Measurements from ENCODE around the gene RBM44.

DNA sequence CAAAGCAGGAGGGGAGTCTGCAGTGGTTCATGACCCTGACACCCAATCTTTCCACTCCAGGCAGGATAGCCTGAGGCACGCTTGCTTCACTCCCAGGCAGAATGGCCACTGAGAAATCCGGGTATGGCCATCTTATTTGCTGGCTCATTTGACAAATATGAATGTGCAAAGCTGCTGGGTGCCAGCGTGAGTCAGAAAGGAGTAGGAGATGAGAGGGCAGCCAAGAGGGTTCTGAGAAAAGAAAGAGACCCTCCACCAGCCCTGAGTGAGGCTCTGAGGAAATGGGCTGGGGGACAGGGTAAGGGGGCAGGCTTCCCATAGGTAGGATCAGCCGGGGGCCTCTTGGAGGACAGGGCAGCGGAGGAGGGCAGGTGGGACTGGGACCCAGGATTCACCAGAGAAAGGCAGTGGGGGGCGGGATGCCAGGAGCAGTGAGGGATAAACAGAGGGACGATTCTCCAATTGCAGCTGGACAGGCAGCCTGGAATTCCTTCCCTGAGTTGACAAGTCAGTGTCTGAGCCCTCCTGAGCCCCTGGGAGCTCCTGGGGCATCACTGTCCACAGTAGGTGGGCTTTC is 76.1 kb downstream of the RBM44 start:
- no peak for TF ChIP-seq CTCF (IDR thresholded peaks at IDR 0.05; ENCODE audit: insufficient read depth, low read length)
- TF ChIP-seq, protein P1, sequence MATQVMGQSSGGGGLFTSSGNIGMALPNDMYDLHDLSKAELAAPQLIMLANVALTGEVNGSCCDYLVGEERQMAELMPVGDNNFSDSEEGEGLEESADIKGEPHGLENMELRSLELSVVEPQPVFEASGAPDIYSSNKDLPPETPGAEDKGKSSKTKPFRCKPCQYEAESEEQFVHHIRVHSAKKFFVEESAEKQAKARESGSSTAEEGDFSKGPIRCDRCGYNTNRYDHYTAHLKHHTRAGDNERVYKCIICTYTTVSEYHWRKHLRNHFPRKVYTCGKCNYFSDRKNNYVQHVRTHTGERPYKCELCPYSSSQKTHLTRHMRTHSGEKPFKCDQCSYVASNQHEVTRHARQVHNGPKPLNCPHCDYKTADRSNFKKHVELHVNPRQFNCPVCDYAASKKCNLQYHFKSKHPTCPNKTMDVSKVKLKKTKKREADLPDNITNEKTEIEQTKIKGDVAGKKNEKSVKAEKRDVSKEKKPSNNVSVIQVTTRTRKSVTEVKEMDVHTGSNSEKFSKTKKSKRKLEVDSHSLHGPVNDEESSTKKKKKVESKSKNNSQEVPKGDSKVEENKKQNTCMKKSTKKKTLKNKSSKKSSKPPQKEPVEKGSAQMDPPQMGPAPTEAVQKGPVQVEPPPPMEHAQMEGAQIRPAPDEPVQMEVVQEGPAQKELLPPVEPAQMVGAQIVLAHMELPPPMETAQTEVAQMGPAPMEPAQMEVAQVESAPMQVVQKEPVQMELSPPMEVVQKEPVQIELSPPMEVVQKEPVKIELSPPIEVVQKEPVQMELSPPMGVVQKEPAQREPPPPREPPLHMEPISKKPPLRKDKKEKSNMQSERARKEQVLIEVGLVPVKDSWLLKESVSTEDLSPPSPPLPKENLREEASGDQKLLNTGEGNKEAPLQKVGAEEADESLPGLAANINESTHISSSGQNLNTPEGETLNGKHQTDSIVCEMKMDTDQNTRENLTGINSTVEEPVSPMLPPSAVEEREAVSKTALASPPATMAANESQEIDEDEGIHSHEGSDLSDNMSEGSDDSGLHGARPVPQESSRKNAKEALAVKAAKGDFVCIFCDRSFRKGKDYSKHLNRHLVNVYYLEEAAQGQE (IDR thresholded peaks at IDR 0.05; ENCODE audit: insufficient replicate concordance, low read depth) = no peak
